GM21367 (cell line): ENCODE results near the gene CFAP119.

Experiments used
- ATAC-seq: cut with Tn5 transposase; IDR thresholded peaks from one replicate; pipeline ENCODE4 v1.9.1; 2021; ENCODE audit not compliant: unreplicated experiment

The CFAP119 gene

DNA sequence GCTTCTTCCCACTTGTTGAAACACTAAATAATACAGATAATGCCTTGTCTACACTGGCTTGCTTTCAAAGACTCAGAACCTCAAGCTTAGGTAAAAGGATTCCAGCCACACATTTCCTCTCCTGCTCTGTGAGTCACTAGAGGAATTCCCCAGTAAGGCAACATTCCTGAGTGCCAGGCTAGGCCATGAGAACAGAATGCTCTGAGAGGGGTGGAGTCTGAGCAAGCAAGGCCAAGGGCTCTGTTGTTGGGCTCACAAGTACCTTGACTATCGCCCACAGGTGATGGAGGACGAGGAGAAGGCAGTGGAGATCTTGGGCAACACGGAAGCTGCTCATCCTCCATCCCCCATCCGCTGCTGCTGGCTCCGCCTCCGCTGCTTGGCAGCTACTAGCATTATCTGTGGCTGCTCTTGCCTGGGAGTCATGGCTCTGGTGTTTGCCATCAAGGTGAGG lies 20.4 kb downstream of the CFAP119 start:
- ATAC-seq: no peak

DNA sequence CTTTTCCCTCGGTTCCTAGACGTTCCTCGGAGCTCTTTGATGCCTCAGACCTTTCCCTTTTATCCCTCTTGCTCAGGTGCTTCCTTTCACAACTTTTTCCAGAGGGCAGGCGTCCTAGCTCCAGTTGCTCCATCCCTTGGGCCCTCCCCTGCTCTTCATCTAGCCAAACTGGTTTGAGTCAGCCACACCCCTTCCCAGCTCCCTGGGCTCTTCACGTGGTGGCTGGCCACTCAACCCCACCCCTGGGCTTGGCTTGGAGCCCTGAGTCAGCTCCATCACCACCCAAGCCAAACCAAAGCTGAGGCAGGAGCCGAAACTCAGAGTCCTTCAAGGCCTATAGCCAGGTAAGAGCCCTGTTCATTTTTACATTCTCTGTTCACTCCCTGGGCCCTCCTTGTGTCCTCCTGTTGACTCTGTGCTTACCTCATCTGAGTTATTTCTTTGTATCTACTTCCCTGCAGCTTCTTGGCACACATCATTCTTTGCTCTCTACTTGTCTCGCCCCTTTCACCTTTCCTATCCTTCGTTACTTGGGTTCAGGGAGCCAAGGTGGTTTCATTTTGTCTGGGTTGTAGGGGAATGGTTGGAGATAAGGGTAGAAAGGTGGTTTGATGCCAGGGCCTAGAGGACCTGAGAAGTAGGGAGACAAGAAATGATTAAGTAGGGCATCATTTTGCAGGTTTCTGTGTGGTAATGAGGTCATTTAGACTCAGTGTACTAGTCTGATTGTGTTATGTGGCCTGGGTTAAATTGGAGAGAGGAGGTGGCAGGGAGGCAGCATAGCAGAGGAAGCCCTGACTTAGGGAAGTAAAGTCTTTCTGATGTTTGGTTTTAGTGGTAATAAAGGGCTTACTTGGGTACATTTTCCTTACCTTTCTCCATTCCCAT lies 21.3 kb downstream of the CFAP119 start:
- ATAC-seq: no peak

DNA sequence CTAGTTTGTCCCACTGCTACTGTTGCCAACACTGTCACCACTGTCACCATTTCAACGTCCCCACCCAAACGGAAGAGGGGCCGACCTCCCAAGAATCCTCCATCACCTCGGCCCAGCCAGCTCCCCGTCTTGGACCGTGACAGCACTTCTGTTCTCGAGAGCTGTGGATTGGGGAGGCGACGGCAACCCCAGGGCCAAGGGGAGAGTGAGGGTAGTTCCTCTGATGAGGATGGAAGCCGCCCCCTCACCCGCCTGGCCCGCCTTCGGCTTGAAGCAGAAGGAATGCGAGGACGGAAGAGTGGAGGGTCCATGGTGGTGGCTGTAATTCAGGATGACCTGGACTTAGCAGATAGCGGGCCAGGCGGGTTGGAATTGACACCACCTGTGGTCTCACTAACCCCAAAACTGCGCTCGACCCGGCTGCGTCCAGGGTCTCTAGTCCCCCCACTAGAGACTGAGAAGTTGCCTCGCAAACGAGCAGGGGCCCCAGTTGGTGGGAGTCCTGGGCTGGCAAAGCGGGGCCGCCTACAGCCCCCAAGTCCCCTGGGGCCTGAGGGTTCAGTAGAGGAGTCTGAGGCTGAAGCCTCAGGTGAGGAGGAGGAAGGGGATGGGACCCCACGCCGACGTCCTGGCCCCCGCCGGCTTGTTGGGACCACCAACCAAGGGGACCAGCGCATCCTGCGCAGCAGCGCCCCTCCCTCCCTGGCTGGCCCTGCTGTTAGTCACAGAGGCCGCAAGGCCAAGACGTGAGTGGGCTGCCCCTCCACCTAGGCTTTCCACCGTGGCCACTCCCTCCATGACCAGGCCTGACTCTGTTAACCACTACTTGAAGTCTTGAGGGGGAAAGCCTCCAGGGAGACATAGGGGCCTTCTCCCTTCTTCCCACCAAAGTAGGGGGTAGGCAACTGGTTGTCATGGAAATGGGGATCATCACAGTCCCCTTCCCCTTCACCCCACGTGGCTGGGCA lies 22.6 kb downstream of the CFAP119 start:
- ATAC-seq: no peak

DNA sequence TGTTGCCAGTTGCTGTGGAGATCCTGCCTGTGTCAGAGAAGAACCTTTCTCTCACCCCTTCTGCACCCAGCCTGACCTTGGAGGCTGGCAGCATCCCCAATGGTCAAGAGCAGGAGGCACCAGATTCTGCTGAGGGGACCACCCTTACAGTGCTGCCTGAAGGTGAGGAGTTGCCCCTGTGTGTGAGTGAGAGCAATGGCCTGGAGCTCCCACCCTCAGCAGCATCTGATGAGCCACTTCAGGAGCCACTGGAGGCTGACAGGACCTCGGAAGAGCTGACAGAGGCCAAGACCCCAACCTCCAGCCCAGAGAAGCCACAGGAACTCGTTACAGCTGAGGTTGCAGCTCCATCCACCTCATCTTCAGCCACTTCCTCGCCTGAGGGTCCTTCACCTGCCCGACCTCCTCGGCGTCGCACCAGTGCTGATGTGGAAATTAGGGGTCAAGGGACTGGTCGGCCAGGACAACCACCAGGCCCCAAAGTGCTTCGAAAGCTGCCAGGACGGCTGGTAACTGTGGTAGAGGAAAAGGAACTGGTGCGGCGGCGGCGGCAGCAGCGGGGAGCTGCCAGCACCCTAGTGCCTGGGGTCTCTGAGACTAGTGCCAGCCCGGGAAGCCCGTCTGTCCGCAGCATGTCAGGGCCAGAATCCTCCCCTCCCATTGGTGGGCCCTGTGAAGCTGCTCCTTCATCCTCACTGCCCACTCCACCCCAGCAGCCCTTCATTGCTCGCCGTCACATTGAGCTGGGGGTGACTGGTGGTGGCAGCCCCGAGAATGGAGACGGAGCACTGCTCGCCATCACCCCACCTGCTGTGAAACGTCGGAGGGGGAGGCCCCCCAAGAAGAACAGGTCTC lies 23.8 kb downstream of the CFAP119 start:
- ATAC-seq: no peak

DNA sequence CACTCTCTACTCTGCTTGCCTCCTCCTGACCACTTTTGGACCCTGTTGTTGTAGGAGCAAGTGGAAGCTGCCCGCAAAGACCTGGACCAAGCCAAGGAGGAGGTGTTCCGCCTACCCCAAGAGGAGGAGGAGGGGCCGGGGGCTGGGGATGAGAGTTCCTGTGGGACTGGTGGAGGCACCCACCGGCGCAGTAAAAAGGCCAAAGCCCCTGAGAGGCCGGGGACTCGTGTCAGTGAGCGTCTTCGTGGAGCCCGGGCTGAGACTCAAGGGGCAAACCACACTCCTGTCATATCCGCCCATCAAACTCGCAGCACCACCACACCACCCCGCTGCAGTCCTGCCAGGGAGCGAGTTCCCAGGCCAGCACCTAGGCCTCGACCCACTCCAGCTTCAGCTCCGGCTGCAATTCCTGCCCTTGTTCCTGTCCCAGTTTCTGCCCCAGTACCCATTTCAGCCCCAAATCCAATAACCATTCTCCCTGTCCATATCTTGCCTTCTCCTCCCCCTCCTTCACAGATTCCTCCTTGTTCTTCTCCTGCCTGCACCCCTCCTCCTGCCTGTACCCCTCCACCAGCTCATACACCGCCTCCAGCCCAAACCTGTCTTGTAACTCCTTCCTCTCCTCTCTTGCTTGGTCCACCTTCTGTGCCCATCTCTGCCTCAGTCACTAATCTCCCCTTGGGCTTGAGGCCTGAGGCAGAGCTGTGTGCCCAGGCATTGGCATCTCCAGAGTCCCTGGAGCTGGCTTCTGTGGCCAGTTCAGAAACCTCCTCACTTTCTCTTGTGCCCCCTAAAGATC lies 24.7 kb downstream of the CFAP119 start:
- ATAC-seq: no peak

DNA sequence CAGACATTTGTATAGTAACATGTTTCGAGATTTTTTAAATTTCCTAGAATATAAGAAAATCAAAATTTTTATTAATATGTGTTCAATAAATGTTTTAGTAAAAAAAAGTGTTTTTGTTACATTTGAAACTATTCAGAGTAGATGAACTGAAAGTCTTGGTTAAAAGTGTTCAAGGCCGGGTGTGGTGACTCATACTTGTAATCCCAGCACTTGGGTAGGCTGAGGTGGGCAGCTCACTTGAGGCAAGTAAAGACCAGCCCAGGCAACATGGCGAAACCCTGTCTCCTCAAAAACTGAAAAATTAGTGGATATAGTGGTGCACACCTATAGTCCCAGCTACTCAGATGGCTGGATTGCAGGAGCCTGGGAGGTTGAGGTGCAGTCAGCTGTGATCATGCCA lies 30.5 kb downstream of the CFAP119 start:
- ATAC-seq: no peak

DNA sequence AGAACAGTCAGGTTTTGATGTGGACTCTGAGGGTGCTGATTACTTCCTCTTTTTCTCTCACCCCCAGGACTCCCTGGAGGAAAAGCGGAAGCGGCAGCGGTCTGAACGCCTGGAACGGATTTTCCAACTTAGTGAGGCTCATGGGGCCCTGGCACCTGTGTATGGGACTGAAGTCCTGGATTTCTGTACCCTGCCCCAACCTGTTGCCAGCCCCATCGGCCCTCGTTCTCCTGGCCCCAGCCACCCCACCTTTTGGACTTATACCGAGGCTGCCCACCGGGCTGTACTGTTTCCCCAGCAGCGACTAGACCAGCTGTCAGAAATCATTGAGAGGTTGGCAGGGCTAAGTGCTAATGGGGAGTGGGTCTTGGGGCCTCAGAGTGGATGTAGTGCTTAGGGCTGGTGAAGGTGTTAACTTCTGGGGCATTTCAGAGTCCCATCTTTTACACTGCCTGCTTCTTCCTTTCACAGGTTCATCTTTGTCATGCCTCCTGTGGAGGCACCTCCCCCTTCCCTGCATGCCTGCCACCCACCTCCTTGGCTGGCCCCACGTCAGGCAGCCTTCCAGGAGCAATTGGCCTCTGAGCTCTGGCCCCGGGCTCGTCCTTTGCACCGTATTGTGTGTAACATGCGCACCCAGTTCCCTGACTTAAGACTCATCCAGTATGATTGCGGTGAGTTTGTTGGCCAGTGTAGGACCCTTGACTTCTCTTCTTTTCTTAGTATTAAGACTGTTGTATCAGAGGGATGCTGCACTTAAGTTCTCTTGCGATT lies 32.8 kb downstream of the CFAP119 start:
- no peak for ATAC-seq

DNA sequence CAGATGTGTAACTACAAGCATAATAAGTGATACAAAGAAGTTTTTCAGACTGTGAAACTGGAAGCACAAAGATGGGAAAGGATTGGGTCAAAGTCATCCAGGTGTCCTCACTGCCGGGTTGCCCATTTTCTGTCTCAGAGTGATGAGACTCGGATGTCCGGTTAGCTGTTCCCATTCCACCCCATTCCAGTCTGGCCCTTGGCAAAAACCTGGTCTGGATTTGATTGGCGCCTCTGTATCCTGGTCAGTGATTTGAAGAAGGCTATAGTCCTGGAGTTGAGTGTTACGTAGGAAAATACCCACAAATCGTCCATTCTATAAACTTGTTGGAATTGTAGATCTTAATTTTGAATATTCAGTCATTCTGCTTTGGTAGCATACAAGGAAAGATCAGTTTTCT lies 33.5 kb downstream of the CFAP119 start:
- no peak for ATAC-seq

DNA sequence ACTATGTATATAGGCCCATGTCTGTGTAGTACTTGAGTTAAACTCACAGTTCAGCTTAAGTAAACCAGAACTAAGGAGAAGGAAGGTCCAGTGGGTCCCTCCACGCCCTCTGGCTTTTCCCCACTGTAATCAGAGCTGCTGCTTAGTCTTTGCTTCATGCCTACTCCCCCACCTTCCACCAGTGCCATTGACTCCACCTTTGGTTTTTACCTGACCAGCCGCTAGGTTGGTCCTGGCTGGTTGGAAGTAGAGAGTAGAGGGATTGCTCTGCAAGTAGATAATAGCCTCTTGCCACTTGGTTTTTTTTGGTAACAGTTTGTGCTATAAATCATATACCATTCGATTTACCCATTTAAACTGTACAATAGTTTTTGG lies 36.5 kb downstream of the CFAP119 start:
- no peak for ATAC-seq

DNA sequence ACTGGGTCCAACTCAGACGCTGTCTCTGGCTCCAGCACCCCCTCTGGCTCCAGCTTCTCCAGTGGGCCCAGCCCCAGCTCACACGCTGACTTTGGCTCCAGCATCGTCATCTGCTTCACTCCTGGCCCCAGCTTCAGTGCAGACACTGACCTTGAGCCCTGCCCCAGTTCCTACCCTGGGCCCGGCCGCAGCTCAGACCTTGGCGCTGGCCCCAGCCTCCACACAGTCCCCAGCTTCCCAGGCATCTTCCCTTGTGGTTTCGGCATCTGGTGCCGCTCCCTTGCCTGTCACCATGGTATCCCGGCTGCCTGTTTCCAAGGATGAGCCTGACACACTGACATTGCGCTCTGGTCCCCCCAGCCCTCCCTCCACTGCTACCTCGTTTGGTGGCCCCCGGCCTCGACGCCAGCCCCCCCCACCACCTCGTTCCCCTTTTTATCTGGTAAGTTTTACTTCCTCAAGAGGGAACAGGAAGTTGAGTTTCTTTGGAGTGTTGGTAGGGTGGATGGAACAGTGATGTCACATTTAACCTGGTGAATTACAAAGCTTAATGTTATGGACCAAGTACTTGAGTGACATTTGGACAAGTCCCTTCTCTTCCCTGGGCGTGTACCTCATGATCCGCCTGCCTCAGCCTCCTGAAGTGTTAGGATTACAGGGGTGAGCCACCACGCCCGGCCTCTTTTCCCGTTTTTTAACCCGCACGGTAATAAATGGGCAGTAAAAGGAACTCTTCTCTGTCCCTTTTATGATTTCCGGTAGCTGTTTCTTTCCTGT lies 37.0 kb downstream of the CFAP119 start:
- no peak for ATAC-seq

DNA sequence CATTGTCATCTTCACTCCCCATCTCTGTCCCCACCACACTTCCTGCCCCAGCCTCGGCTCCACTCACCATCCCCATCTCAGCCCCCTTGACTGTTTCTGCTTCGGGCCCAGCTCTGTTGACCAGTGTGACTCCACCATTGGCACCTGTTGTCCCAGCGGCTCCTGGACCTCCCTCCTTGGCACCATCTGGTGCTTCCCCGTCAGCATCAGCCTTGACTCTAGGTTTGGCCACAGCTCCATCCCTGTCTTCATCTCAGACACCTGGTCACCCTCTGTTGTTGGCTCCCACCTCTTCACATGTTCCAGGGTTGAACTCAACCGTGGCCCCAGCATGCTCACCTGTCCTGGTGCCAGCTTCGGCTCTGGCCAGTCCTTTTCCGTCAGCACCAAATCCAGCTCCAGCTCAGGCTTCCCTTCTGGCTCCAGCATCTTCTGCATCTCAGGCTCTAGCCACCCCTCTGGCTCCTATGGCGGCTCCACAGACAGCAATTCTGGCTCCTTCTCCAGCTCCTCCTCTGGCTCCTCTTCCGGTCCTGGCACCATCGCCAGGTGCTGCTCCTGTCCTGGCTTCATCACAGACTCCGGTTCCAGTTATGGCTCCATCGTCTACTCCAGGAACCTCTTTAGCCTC lies 38.0 kb downstream of the CFAP119 start:
- ATAC-seq: no peak

DNA sequence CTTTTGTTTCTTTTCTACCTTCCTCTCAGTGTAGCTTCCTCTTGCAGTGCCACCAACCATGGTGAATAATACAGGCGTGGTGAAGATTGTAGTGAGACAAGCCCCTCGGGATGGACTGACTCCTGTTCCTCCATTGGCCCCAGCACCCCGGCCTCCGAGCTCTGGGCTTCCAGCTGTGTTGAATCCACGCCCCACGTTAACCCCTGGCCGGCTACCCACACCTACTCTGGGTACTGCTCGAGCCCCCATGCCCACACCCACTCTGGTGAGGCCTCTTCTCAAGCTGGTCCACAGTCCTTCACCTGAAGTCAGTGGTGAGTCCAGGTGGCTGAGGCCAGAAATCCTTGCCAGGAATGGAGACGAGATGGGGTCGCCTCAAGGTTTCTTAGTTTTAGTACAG lies 38.9 kb downstream of the CFAP119 start:
- no peak for ATAC-seq

DNA sequence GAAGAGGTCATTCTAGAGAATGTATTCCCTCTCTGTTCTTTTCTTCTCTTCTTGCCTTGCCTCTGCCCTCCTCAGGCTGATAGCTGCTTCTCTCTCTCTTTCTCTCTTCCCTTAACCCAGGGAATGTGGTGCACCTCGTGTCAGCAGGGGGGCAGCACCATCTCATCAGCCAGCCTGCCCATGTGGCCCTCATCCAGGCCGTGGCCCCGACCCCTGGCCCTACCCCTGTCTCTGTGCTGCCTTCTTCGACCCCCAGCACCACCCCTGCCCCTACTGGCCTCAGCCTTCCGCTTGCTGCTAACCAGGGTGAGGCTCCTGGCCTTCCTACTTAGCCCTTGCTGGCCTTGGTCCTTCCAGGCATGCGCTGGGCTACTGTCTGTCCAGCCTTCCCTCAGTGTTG lies 39.4 kb downstream of the CFAP119 start:
- no peak for ATAC-seq

DNA sequence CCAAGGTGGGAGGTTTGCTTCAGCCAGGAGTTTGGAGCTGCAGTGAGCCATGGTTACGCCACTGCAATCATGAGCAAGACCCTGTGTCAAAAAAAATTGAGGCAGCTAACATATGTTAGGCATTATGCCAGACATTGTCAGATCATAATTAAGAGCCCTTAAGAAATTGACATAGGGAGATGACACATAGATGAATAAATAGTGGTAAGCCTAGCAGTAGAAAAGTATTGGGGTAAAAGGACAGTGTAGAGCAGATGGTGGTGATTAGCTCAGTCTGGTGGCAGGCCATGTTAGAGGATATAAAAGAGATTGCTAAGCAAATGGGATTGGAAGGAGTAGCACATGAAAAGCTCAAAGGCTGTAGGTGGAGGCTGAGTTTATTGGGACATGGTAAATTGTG lies 40.3 kb downstream of the CFAP119 start:
- ATAC-seq: no peak

DNA sequence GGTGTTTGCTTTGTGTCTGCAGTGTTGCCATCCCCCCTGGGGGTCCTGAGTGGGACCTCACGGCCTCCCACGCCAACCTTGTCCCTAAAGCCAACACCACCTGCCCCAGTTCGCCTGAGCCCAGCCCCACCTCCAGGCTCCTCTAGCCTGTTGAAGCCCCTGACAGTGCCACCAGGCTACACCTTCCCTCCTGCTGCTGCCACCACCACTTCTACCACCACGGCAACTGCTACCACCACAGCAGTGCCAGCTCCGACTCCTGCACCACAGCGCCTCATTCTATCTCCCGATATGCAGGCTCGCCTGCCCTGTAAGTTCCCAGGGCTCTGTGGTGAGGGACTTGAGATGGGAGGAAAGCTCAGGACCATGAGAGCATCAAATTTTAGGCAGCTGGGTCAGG lies 40.7 kb downstream of the CFAP119 start:
- no peak for ATAC-seq

DNA sequence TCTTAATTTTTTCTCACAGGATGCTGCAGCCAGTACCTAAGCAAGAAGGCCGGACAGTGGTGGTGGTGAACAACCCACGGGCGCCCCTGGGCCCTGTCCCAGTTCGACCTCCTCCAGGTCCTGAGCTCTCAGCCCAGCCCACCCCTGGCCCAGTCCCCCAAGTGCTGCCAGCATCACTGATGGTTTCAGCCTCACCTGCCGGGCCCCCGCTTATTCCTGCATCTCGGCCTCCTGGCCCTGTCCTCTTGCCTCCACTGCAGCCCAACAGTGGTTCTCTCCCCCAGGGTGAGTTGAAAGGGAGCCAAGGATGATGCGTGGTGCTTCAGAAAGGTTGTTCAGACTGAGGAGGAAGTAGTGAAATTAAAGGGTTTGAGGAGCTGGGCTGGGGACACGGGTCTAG lies 41.2 kb downstream of the CFAP119 start:
- ATAC-seq: no peak

DNA sequence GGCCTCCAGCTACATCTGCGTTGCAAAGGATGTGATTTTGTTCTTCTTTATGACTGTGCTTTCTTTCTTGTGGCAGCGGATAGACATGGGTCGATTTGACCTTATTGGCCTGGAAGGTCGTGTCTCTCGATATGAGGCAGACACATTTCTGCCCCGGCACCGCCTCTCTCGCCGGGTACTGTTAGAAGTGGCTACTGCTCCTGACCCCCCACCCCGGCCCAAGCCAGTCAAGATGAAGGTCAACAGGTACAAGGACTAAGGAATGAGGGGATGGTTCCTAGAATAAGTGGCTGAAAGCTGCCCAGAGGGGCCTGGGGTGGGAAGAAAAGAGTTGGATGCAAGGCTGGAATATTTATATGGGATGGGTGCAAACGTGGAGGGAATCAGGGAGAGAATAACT lies 41.8 kb downstream of the CFAP119 start:
- no peak for ATAC-seq

DNA sequence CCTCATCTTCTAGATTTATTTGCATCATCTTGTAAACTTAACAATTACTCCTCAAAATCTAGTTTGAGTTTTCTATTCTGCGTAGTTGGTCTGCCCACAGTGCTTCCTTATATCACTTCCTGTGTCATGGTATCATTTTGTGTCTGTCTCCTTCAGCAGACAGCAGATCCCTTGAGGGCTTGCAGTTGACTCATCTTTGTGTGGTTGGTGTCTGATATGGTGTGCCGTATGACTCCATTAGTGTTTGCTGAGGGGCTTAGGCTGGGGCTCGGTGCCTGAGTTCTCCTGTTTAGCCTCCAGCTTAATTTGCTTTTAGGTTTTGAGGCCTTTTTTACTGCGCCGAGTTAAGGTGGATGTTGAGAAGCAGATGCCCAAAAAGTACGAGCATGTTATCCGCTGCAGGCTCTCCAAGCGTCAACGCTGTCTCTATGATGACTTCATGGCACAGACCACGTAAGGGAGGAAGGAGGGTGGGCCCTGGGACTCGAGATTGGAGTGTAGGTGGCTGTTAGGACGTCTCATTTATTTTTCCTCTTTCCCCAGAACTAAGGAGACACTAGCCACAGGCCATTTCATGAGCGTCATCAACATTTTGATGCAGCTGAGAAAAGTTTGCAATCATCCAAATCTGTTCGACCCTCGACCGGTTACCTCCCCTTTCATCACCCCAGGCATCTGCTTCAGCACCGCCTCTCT lies 46.0 kb downstream of the CFAP119 start:
- ATAC-seq: no peak
